ENCODE results near the gene TBC1D9B. TPM values are rescaled to one million over a fixed set of nuclear protein-coding genes. Genes with fewer than 3 reads are reported as not detected.

Gene TBC1D9B
- total and polyA plus RNA-seq, 8 donors = 80.6 to 124 (median 97.0) TPM

- Histone ChIP-seq H3K27ac (no peak overlapping the region), H3K36me3 (peaks cover 0 to 66% of the 10 kb centered on the region in 2 donors), H3K4me1 (peaks cover 4 to 6% of the 10 kb centered on the region in 2 donors), H3K4me3 (no peak overlapping the region), H3K27me3 (no peaks in the 10 kb centered on the region), H3K9me3 (peaks cover 0 to 5% of the 10 kb centered on the region in 2 donors)
- intact Hi-C loops (cut with DNase I) = no loop called here
- ATAC-seq (no peak), DNase-seq (peak in 1 of 4 donors; percentile 65)
- no peak for TF ChIP-seq CTCF (IDR thresholded peaks at IDR 0.05)
Observed at GRCh38 chr5:179863449-179864085, 44.1 kb downstream of the TBC1D9B start.

GRCh38 chr5:179862891-179863290, 44.8 kb downstream of the TBC1D9B start:
- no peak overlapping the region for H3K4me3 ChIP-seq
- no peak overlapping the region for H3K27ac ChIP-seq
- no peaks in the 10 kb centered on the region for H3K27me3 ChIP-seq
- peaks cover 6% of the 10 kb centered on the region in 2 donors for H3K4me1 ChIP-seq
- DNase-seq (peak in 1 of 4 donors; percentile 27), ATAC-seq (no peak)
- H3K36me3 ChIP-seq = peaks cover 0 to 59% of the 10 kb centered on the region in 2 donors
- peaks cover 0 to 5% of the 10 kb centered on the region in 2 donors for H3K9me3 ChIP-seq
- intact Hi-C loops (cut with DNase I) = no loop called here
- no peak for TF ChIP-seq CTCF (IDR thresholded peaks at IDR 0.05)

- no peak for ATAC-seq
Observed at GRCh38 chr5:179862296-179862695, 45.4 kb downstream of the TBC1D9B start.

GRCh38 chr5:179860301-179860700, 47.4 kb downstream of the TBC1D9B start:
- Histone ChIP-seq H3K9me3 (peaks cover 0 to 5% of the 10 kb centered on the region in 2 donors), H3K27ac (no peak overlapping the region), H3K36me3 (peaks cover 0 to 34% of the 10 kb centered on the region in 2 donors), H3K27me3 (no peaks in the 10 kb centered on the region), H3K4me3 (no peak overlapping the region), H3K4me1 (peaks cover 6 to 13% of the 10 kb centered on the region in 2 donors)
- intact Hi-C loops (cut with DNase I) = no loop called here
- DNase-seq = peak in 1 of 4 donors; percentile 16
- no peak for ATAC-seq
- no peak for TF ChIP-seq CTCF (IDR thresholded peaks at IDR 0.05)

More at GRCh38 chr5:179862296-179862695, 45.4 kb downstream of the TBC1D9B start:
- Histone ChIP-seq H3K27me3 (no peaks in the 10 kb centered on the region), H3K36me3 (peaks cover 0 to 53% of the 10 kb centered on the region in 2 donors), H3K4me1 (peaks cover 6 to 12% of the 10 kb centered on the region in 2 donors), H3K4me3 (no peak overlapping the region), H3K9me3 (peaks cover 0 to 5% of the 10 kb centered on the region in 2 donors), H3K27ac (no peak overlapping the region)
- peak in 1 of 4 donors; percentile 42 for DNase-seq
- TF ChIP-seq CTCF (IDR thresholded peaks at IDR 0.05) = no peak
- intact Hi-C loops (cut with DNase I) = no loop called here

GRCh38 chr5:179858586-179859427, 48.9 kb downstream of the TBC1D9B start, which contains the start of gene MRNIP:
MRNIP (minus strand) TSS chr5:179858817; CDS start chr5:179858796, 21 bp downstream.
- Histone ChIP-seq H3K27me3 (no peaks in the 10 kb centered on the region), H3K36me3 (peaks cover 0 to 19% of the 10 kb centered on the region in 2 donors), H3K27ac (peak within 1 kb of the TSS; percentile 81 to 89), H3K4me3 (peak within 1 kb of the TSS; percentile 71 to 96), H3K9me3 (peaks cover 0 to 5% of the 10 kb centered on the region in 2 donors), H3K4me1 (peaks cover 6 to 13% of the 10 kb centered on the region in 2 donors)
- DNase-seq (peak; percentile 96 to 100 (median 97)), ATAC-seq (peak; percentile 99)
- no peak for TF ChIP-seq CTCF (IDR thresholded peaks at IDR 0.05)
- intact Hi-C loops (cut with DNase I) = no loop called here
